Measurements from ENCODE around the gene PCSK6.

DNA sequence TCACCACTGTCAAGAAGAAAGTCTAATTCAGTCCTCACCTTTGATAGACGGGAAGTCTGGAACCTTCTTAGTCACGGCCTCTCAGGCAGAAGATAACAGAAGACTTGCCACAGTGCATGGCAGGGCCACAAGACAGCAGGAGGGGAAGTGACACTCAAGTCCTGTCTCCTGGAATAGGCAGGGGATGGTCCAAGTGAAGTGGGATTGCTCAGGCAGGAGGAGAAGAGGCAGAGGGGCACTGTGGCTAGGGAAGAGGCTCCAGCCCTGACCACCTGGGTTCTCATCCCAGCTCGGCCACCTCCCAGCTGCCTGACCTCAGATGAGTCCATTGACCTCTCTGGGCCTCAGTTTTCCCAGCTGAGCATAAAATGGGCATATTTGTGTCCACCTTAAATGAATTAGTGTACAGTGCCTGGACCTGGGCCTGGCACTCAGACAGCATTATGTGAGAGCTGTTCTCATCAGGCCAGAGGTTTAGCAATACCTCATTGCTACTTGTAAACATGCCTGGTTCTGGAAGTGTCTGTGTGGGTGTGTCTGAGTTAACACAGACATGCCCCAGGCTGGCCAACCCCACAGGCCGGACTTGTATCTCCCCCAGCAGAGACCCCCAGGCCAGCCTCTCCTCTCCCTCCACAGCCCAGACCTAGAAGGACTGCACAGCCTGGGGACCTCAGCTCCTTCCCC lies 11.5 kb upstream of the PCSK6 start:
- TF ChIP-seq, protein P1, sequence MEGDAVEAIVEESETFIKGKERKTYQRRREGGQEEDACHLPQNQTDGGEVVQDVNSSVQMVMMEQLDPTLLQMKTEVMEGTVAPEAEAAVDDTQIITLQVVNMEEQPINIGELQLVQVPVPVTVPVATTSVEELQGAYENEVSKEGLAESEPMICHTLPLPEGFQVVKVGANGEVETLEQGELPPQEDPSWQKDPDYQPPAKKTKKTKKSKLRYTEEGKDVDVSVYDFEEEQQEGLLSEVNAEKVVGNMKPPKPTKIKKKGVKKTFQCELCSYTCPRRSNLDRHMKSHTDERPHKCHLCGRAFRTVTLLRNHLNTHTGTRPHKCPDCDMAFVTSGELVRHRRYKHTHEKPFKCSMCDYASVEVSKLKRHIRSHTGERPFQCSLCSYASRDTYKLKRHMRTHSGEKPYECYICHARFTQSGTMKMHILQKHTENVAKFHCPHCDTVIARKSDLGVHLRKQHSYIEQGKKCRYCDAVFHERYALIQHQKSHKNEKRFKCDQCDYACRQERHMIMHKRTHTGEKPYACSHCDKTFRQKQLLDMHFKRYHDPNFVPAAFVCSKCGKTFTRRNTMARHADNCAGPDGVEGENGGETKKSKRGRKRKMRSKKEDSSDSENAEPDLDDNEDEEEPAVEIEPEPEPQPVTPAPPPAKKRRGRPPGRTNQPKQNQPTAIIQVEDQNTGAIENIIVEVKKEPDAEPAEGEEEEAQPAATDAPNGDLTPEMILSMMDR (conservative IDR thresholded peaks at IDR 0.05; ENCODE audit: low read length): no peak
- no peak for TF ChIP-seq EZH2phosphoT487 (IDR thresholded peaks at IDR 0.05; ENCODE audit: borderline replicate concordance)
